OCI-LY7 (cell line): Measurements from ENCODE around the gene AAK1.

ENCODE experiments used
- EZH2phosphoT487 ChIP-seq: fragments of 200-600 bp; sonication (generic); IDR thresholded peaks from 2 replicates; pipeline ENCODE4 v1.6.1; 2018; ENCODE audit warnings: low read depth, borderline replicate concordance, mild to moderate bottlenecking, mixed run types, antibody characterized with exemption, low read length, moderate library complexity, mixed read lengths
- TF ChIP-seq, protein P1 (sequence below): fragments of 200-600 bp; sonication (generic); conservative IDR thresholded peaks from 2 replicates; pipeline ENCODE4 v1.5.1; 2014; ENCODE audit warnings: mild to moderate bottlenecking, antibody characterized with exemption, low read length, moderate library complexity, mixed read lengths

DNA sequence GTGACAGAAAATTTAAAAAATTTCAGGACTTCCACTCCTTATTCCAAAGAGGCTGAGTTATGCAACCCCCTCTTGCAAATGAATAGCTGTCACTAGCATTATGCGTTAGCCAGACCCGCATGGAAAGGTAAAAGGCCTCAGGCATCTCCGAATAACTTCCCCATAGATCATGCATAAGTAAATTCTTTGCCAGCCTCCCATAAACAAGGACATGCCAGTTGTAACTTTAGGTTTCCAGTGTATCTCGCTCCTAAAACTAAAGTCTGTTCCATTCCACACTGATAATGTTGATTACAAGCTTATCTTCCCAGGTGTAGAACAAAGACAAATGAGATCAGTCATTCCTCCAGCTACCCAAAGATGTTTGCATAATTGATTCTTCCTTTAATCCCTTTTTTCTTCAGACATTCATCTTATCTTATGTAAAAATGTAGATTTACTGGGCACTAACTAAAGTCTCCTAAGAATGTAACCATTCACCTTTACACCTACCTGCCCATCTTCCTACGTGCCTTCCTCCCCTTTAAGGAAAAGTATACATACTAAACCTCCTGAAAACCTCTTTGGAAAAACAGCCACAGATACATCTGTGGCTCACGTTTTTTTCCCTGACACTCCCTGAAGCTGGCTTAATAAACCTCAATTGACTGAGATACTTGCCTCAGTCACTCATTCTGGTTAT is 192.7 kb downstream of the AAK1 start:
- TF ChIP-seq, protein P1, sequence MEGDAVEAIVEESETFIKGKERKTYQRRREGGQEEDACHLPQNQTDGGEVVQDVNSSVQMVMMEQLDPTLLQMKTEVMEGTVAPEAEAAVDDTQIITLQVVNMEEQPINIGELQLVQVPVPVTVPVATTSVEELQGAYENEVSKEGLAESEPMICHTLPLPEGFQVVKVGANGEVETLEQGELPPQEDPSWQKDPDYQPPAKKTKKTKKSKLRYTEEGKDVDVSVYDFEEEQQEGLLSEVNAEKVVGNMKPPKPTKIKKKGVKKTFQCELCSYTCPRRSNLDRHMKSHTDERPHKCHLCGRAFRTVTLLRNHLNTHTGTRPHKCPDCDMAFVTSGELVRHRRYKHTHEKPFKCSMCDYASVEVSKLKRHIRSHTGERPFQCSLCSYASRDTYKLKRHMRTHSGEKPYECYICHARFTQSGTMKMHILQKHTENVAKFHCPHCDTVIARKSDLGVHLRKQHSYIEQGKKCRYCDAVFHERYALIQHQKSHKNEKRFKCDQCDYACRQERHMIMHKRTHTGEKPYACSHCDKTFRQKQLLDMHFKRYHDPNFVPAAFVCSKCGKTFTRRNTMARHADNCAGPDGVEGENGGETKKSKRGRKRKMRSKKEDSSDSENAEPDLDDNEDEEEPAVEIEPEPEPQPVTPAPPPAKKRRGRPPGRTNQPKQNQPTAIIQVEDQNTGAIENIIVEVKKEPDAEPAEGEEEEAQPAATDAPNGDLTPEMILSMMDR, result no peak
- no peak for TF ChIP-seq EZH2phosphoT487
